ENCODE results near the gene LHX2. TPM values are rescaled to one million over a fixed set of nuclear protein-coding genes. Genes with fewer than 3 reads are reported as not detected.

LHX2 gene
- total RNA-seq, 3 donors from 2014 or later, result not detected

DNA sequence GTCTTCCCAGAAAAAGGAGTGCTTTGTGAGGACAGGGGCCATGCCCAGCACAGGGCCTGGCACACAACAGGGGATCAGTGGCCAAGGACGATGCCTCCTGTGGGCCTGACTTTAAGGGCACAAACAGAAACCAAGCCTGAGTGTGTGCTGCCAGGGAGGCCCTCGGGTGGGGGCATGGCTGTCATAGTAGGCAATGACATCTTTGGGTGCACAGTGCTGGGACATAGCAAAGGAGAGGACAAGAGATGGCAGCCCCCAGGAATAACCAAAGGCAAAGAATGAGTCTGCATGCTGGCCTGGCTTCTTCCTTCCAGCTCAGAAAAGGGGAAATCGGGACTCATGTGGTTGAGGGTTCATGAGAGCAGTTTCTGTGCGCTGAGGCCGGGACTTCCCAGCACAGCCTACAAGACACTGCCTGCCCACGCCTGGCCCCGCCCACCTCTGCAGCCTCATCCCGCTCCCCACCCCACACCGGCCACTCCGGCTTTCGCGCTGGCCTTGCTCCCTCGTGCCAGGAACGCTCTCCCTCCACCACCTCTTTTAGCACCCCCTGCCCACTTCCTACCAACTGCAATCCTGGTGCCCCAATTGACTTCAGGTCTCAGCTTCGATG, 13.8 kb upstream of the LHX2 start:
- DNase-seq (peak; percentile 56 to 68 (median 64)), ATAC-seq (peak; percentile 72)
- H3K4me1 ChIP-seq (ENCODE audit: low read depth), result peaks cover 6% of the 10 kb centered on the region
- H3K4me3 ChIP-seq, result no peak overlapping the region
- intact Hi-C loops (cut with DNase I, micrococcal nuclease), result no loop called here
- no peaks in the 10 kb centered on the region for H3K9me3 ChIP-seq
- no peaks in the 10 kb centered on the region for H3K36me3 ChIP-seq (ENCODE audit: low read depth)
- TF ChIP-seq, protein P1, sequence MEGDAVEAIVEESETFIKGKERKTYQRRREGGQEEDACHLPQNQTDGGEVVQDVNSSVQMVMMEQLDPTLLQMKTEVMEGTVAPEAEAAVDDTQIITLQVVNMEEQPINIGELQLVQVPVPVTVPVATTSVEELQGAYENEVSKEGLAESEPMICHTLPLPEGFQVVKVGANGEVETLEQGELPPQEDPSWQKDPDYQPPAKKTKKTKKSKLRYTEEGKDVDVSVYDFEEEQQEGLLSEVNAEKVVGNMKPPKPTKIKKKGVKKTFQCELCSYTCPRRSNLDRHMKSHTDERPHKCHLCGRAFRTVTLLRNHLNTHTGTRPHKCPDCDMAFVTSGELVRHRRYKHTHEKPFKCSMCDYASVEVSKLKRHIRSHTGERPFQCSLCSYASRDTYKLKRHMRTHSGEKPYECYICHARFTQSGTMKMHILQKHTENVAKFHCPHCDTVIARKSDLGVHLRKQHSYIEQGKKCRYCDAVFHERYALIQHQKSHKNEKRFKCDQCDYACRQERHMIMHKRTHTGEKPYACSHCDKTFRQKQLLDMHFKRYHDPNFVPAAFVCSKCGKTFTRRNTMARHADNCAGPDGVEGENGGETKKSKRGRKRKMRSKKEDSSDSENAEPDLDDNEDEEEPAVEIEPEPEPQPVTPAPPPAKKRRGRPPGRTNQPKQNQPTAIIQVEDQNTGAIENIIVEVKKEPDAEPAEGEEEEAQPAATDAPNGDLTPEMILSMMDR (IDR thresholded peaks at IDR 0.05), result no peak

DNA sequence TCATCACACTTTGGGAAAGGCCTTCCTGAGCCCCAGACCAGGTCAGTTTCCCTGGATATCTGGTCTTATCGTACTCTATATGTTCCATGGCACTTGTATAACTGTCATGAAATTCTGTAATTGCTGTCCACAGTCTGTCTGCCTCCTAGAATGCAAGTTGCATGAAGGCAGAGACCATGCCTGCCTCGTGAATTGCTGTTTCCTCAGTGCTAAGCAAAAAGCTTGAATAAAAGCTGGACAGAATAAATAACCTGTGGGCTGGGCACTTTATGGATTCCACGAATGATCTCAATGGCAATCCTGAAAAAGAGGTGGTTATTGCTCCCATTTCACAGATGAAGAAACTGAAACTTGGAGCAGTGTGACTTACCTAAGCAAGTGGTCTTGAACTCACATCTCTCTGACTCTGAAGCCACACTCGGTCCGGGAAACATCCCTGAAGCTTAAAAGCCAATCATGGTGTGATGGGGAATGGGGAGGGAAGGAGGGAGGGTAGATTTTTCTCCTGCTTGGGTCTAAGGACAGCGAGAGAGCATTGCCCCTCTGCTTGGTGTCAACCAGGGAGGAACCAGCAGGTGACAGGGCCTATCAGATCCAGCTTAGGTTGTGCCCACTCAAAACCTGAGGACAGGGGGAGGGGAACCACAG, 13.2 kb upstream of the LHX2 start:
- no peak overlapping the region for H3K4me3 ChIP-seq
- DNase-seq, result no peak
- peaks cover 6% of the 10 kb centered on the region for H3K4me1 ChIP-seq (ENCODE audit: low read depth)
- H3K9me3 ChIP-seq, result no peaks in the 10 kb centered on the region
- no peaks in the 10 kb centered on the region for H3K36me3 ChIP-seq (ENCODE audit: low read depth)
- intact Hi-C loops (cut with DNase I, micrococcal nuclease), result no loop called here
- TF ChIP-seq, protein P1 (IDR thresholded peaks at IDR 0.05), result no peak
- no peak for ATAC-seq

DNA sequence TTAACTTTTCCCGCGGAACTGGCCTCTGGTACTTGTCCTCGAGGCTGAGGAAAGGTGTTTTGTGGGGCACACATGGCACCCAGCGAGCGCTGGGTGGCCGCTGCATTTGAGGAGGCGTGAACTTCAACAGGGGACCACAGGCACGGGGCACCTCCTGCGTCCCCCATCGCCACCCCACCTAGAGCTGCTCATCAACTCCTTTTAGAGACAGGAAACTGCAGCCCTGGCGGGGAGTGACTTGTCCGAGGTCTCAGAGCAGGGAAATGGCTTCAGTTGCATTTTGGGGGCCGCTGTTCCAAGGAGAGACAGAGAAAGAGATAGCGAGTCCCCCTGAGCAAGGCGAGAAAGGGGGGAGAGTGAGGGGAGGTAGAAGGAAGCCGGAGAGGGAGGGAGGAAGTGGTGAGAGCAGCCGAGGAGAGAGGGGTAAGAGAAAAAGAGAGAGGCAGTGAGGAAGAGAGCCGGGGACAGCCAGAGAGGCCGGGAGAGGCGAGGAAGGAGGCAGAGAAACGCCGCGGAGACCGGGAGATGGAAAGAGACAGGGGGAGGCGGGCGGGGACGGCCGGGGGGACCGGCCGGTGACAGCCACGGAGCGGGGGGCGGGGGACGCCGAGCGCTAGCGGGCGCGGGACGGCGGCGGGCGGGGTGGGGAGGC, 12.5 kb upstream of the LHX2 start:
- TF ChIP-seq, protein P1 (IDR thresholded peaks at IDR 0.05), result no peak
- intact Hi-C loops (cut with DNase I, micrococcal nuclease), result no loop called here
- no peak for DNase-seq
- Histone ChIP-seq H3K36me3 (ENCODE audit: low read depth) (no peaks in the 10 kb centered on the region), H3K4me1 (ENCODE audit: low read depth) (peaks cover 6% of the 10 kb centered on the region), H3K4me3 (no peak overlapping the region), H3K9me3 (no peaks in the 10 kb centered on the region)
- no peak for ATAC-seq

DNA sequence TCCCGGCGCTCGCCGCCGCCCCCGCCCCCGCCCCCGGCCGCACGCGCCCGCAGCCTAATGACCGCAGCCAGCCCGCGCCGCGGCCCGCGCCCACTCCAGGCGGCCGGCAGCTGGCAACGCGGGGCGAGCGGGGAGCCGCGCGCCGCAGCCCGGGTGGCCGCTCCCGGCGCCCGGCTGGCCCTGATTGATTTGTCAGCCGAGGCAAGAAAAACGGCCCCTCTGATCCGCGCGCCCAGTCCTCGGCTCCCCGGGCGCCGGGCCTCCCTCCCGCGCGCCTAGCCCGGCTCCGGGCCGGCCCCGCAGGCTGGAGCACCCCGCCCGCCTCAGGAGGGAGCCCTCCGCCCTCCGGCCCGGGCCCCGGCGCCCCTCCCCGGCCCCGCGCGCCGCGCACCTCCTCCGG, 11.9 kb upstream of the LHX2 start:
- no peaks in the 10 kb centered on the region for H3K9me3 ChIP-seq
- DNase-seq, result no peak
- no peaks in the 10 kb centered on the region for H3K36me3 ChIP-seq (ENCODE audit: low read depth)
- no peak for ATAC-seq
- no peak overlapping the region for H3K4me3 ChIP-seq
- H3K4me1 ChIP-seq (ENCODE audit: low read depth), result peaks cover 6% of the 10 kb centered on the region
- intact Hi-C loops (cut with DNase I, micrococcal nuclease), result no loop called here
- TF ChIP-seq, protein P1 (IDR thresholded peaks at IDR 0.05), result no peak

DNA sequence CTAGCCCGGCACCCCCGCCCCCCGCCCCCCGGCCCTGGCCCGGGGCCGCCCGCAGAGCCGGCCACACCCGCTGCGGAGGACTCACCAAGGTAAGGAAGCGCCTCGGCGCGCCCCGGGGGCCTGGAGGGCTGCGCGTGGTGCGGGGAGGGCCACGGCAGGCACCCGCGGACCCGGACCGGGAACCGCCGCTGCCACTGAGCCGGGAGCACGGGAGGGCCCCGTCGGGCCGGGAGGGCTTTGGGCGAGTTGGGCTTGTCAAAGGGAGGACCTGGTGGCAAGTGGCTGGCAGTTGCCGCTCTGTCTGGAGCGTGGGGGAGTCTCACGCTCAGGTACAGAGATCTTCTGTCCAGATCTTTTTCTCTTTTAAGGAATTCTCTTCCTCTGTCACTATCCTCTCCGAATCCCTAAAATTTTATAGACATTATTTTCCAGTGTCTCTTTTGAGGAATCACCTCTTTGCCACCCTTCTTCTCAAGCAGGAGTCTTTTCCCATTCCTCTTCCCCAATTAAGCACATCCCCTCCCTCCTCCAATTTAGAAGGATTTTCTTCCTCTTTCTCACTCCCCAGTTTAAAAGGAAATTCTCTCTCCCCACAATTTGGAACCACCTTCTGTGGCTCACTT, 11.3 kb upstream of the LHX2 start:
- Histone ChIP-seq H3K4me1 (ENCODE audit: low read depth) (peaks cover 6% of the 10 kb centered on the region), H3K9me3 (no peaks in the 10 kb centered on the region), H3K36me3 (ENCODE audit: low read depth) (no peaks in the 10 kb centered on the region), H3K4me3 (no peak overlapping the region)
- TF ChIP-seq, protein P1 (IDR thresholded peaks at IDR 0.05), result no peak
- DNase-seq, result no peak
- ATAC-seq, result no peak
- intact Hi-C loops (cut with DNase I, micrococcal nuclease), result no loop called here

All from mucosa of descending colon (tissue), 3 donors.